GM18505 (cell line): ENCODE results near the gene PARP1.

Source experiments
- ATAC-seq: cut with Tn5 transposase; IDR thresholded peaks from one replicate; pipeline ENCODE4 v1.9.1; 2021; ENCODE audit not compliant: unreplicated experiment
- POLR2A ChIP-seq: IDR thresholded peaks from 4 replicates; pipeline ENCODE4 v1.6.1; 2011; ENCODE audit warnings: borderline replicate concordance; ENCODE audit not compliant: insufficient read depth, insufficient read length; ENCODE audit errors: extremely low read depth

Gene PARP1

GRCh38 chr1:226405411-226405988, 2.4 kb downstream of the PARP1 start:
- TF ChIP-seq POLR2A = peak; percentile 31

GRCh38 chr1:226404904-226405222, 3.0 kb downstream of the PARP1 start:
- no peak for TF ChIP-seq POLR2A
- ATAC-seq = no peak

More at GRCh38 chr1:226405411-226405988, 2.4 kb downstream of the PARP1 start:
- ATAC-seq = no peak

GRCh38 chr1:226404063-226404903, 3.6 kb downstream of the PARP1 start:
- no peak for ATAC-seq
- no peak for TF ChIP-seq POLR2A

GRCh38 chr1:226403201-226404034, 4.5 kb downstream of the PARP1 start:
- no peak for ATAC-seq
- TF ChIP-seq POLR2A = no peak

GRCh38 chr1:226402739-226403165, 5.1 kb downstream of the PARP1 start:
- ATAC-seq = no peak
- no peak for TF ChIP-seq POLR2A

- TF ChIP-seq POLR2A = no peak
- no peak for ATAC-seq
These were observed 6.3 kb downstream of the PARP1 start for GRCh38 chr1:226401355-226402303.

- ATAC-seq = no peak
- no peak for TF ChIP-seq POLR2A
These were observed 7.2 kb downstream of the PARP1 start for GRCh38 chr1:226400519-226401354.

GRCh38 chr1:226397955-226398636, 9.8 kb downstream of the PARP1 start:
- ATAC-seq = no peak
- TF ChIP-seq POLR2A = no peak

GRCh38 chr1:226397011-226397926, 10.6 kb downstream of the PARP1 start:
- TF ChIP-seq POLR2A = no peak
- ATAC-seq = no peak

- ATAC-seq = no peak
- no peak for TF ChIP-seq POLR2A
These were observed 12.1 kb downstream of the PARP1 start for GRCh38 chr1:226395753-226396152.

- no peak for TF ChIP-seq POLR2A
These were observed 13.4 kb downstream of the PARP1 start for GRCh38 chr1:226394462-226394861.

GRCh38 chr1:226390681-226391080, 17.2 kb downstream of the PARP1 start:
- ATAC-seq = no peak
- no peak for TF ChIP-seq POLR2A

More at GRCh38 chr1:226394462-226394861, 13.4 kb downstream of the PARP1 start:
- no peak for ATAC-seq
